Thoracic aorta (tissue), 2 donors: ENCODE measurements around the gene SERINC2. TPM values are rescaled to one million over a fixed set of nuclear protein-coding genes. Genes with fewer than 3 reads are reported as not detected.
A peak's percentile ranks its signal among the peaks of the same experiment; 100 is the strongest.

Experiments
- ATAC-seq: fragments of 150-250 bp; one replicate; pipeline ENCODE4 v1.8.0; 2017; ENCODE audit warnings: low read depth; ENCODE audit not compliant: insufficient number of reproducible peaks, low FRiP score
- DNase-seq: peaks from one replicate; pipeline ENCODE4 v3.0.0-alpha.2; 2020; ENCODE audit warnings: low spot score
- H3K27ac ChIP-seq, 2 donors: fragments of 200-600 bp; sonication (generic); 1 replicate in 1 of 2; 2 replicates in 1 of 2; pipeline ENCODE4 v1.5.1; 2016; ENCODE audit warnings: mild to moderate bottlenecking in 2 of 2, moderate library complexity in 2 of 2
- H3K27me3 ChIP-seq: fragments of 200-600 bp; sonication (generic); replicated peaks from 2 replicates; pipeline ENCODE4 v1.6.0; 2016; ENCODE audit warnings: mild to moderate bottlenecking; ENCODE audit not compliant: insufficient read depth
- H3K36me3 ChIP-seq: fragments of 200-600 bp; sonication (generic); one replicate; pipeline ENCODE4 v1.5.1; 2016
- H3K4me1 ChIP-seq, 2 donors: fragments of 200-600 bp; sonication (generic); 1 replicate in 1 of 2; 2 replicates in 1 of 2; pipeline versions ENCODE4 v1.5.1 to v1.6.0; 2016; ENCODE audit warnings: low read depth in 2 of 2, mild to moderate bottlenecking in 1 of 2; ENCODE audit not compliant: control insufficient read depth in 1 of 2
- H3K4me3 ChIP-seq: fragments of 200-600 bp; sonication (generic); 2 replicates; pipeline ENCODE4 v1.5.1; 2016; ENCODE audit warnings: mild to moderate bottlenecking
- H3K9me3 ChIP-seq: fragments of 200-600 bp; sonication (generic); 2 replicates; pipeline ENCODE4 v1.5.1; 2016
- CTCF ChIP-seq: fragments of 200-600 bp; sonication (generic); IDR thresholded peaks from one replicate; pipeline ENCODE4 v1.5.1; 2019; ENCODE audit warnings: antibody characterized with exemption
- total RNA-seq, 2 donors: library from RNA; depleted of rRNA; stranded (reverse); fragments of >200 nt; gene quantifications; one replicate each; pipeline versions ENCODE4 v1.1.0 to v1.2.3, GENCODE V29; 2016

Gene SERINC2
- total RNA-seq, 2 donors from 2014 or later = 7.6 to 12.3 TPM

GRCh38 chr1:31370021-31370420, 43.0 kb upstream of the SERINC2 start:
- Histone ChIP-seq H3K9me3 (no peaks in the 10 kb centered on the region), H3K36me3 (peaks cover 12% of the 10 kb centered on the region), H3K4me1 (peaks cover 27 to 72% of the 10 kb centered on the region in 2 donors), H3K4me3 (no peak overlapping the region), H3K27ac (peak overlapping the region in 1 of 2 donors; percentile 58), H3K27me3 (no peaks in the 10 kb centered on the region)
- no peak for ATAC-seq
- no peak for TF ChIP-seq CTCF
- no peak for DNase-seq

GRCh38 chr1:31370565-31370964, 42.4 kb upstream of the SERINC2 start:
- Histone ChIP-seq H3K36me3 (peaks cover 11% of the 10 kb centered on the region), H3K4me1 (peaks cover 27 to 75% of the 10 kb centered on the region in 2 donors), H3K4me3 (no peak overlapping the region), H3K9me3 (no peaks in the 10 kb centered on the region), H3K27ac (peak overlapping the region in 1 of 2 donors; percentile 29), H3K27me3 (no peaks in the 10 kb centered on the region)
- no peak for DNase-seq
- TF ChIP-seq CTCF = no peak
- no peak for ATAC-seq

- peak overlapping the region; percentile 81 for H3K4me3 ChIP-seq
- no peak for ATAC-seq
Measured at GRCh38 chr1:31371121-31371959, 41.7 kb upstream of the SERINC2 start.

GRCh38 chr1:31372051-31372450, 41.0 kb upstream of the SERINC2 start:
- no peak for TF ChIP-seq CTCF
- DNase-seq = no peak
- ATAC-seq = no peak
- Histone ChIP-seq H3K4me1 (peaks cover 27 to 83% of the 10 kb centered on the region in 2 donors), H3K27me3 (no peaks in the 10 kb centered on the region), H3K27ac (peak overlapping the region; percentile 88 to 94), H3K36me3 (peaks cover 4% of the 10 kb centered on the region), H3K4me3 (peak overlapping the region; percentile 81), H3K9me3 (no peaks in the 10 kb centered on the region)

More at GRCh38 chr1:31371121-31371959, 41.7 kb upstream of the SERINC2 start:
- Histone ChIP-seq H3K4me1 (peaks cover 27 to 77% of the 10 kb centered on the region in 2 donors), H3K27me3 (no peaks in the 10 kb centered on the region), H3K27ac (peak overlapping the region; percentile 88 to 94), H3K36me3 (peaks cover 9% of the 10 kb centered on the region), H3K9me3 (no peaks in the 10 kb centered on the region)
- no peak for TF ChIP-seq CTCF
- no peak for DNase-seq

- no peak for TF ChIP-seq CTCF
- peaks cover 27 to 83% of the 10 kb centered on the region in 2 donors for H3K4me1 ChIP-seq
Measured at GRCh38 chr1:31372751-31373055, 40.3 kb upstream of the SERINC2 start.

More at GRCh38 chr1:31372751-31373055, 40.3 kb upstream of the SERINC2 start:
- DNase-seq = no peak
- H3K9me3 ChIP-seq = no peaks in the 10 kb centered on the region
- peak overlapping the region; percentile 81 for H3K4me3 ChIP-seq
- no peaks in the 10 kb centered on the region for H3K27me3 ChIP-seq
- peak overlapping the region; percentile 88 to 94 for H3K27ac ChIP-seq
- no peak for ATAC-seq
- H3K36me3 ChIP-seq = no peaks in the 10 kb centered on the region
